Islet of Langerhans (tissue), 1 donor: ENCODE data around the gene AUTS2.
"Not testable (repeated sequence)": the region's sequence is repeated elsewhere in the genome, so short reads cannot be mapped to it uniquely, and the experiment has no call there.

Experiments used
- FAIRE-seq: peaks from one replicate; lab custom pipeline; 2011; peaks lifted over from hg19 to GRCh38; lab: Jason Lieb, UNC

Gene AUTS2

DNA sequence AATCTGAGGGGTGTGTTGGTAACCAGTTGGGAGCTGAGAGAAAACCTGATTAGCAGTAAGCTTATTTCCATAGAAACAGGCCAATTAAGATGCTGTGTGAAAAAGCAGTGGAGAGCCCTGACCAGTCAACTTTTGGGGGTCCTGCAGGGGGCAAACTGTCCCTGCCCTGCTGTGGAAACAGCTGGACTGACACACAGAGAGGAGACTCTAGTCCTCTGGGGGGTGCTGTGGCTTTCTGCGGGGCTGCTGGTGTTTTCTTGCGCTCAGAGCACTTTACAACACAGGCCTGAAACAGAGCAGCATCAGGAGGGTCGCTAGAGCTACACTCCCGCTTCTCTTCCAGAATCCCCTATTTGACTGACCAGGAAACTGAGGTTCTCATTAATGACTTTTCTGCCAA, 986.8 kb downstream of the AUTS2 start:
- FAIRE-seq, result no peak

DNA sequence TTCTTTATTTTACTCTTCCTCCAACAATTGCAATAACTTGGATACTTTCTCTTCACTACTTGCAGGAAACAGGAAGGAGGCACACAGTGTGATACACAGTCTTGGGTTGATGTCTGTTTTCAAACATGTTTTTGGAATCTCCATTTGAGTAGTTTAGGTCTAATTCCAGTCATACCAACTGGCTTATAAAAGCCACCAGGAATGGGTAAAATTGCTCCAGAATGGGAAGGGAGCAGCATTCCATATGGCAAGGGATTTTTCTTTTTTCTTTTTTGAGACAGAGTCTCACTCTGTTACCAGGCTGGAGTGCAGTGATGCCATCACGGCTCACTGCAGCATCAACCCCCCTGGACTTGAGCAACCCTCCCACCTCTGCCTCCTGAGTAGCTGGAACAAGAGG, 988.5 kb downstream of the AUTS2 start:
- FAIRE-seq, result no peak

DNA sequence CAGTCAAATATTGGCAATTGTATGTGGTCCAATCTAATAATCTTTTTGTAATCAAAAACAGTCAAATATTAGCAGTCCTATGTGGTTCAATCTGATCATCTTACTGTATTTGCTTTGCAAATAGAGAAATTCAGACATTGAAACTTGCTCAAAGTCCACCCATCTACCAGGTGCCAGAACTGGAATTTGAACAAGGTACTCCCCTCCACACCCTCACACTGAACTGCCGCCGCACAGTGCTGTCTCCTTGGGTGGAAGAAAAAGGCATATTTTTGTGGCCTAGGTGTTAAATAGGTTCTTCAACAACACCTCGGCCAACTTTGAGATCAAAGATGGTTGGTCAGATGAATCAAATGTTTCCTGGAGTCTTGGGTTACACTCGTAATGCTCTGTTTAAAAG, 989.5 kb downstream of the AUTS2 start:
- no peak for FAIRE-seq

DNA sequence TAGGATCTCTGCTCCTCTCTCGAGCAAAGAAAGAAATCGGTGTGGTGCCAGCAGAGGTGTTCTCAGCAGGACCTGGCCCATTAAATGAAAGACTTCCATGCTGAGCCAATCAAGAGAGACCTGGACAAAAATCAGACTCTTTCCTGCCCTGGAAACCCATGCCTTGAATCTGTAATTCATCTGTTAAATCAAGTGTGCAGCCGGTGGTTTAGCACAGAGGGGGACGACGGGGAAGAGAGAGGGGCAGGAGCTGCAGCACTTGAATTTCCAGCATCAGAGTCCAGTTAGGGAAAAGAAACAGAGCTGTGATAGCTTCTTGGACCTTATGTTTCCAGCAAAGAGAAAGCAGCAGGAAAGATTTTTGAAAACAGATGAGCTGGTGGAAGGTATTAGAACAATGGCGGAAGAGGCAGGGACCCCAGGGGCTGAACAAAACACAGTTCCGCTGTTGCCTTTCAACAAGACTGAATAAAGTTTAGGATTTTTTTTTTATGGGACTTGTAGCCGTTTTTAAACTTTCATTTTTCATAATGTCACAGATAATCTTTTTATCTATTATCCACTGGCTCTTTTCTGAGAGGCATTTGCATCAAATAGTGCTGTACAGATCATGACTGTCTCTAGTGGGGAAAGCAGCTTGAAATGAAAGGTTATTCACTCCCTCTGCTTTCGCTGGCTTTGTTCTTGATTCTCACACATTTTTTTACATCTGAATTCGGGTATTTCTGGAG, 990.1 kb downstream of the AUTS2 start:
- no peak for FAIRE-seq

DNA sequence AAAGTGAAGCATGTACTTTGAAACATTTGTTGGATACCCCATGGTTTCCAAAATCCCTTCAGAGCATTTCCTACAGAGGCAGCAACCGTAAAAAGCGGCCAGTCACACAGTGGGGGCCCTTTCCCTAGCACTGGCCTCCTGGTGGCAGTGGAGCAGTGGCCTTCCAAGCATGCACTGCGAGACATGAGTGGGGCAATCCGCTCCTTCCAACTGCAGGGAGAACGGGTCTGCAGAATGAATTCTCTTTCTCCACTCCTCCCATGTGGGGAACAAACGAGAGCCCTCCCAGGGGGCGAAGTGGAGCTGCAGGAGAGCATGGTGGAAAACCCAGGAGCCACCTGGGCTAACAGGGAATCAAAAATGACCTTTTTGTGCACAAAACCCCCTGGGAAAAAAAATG, 990.7 kb downstream of the AUTS2 start:
- no peak for FAIRE-seq

DNA sequence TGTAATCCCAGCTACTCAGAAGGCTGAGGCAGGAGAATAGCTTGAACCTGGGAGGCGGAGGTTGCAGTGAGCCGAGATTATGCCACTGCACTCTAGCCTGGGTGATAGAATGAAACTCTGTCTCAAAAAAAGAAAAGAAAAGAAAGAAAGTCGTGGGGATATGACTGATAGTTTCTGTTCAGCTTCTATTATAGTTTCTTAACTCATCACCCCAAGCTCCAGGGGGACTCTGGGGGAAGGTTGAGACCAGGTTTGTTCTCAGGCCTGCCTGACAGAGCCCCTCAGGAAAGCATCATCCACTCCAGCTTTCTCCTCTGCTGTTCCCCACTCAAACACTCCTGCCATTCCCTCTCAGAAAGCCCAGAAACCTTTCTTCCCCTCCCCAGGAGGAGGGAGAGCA, 991.3 kb downstream of the AUTS2 start:
- FAIRE-seq, result no peak

DNA sequence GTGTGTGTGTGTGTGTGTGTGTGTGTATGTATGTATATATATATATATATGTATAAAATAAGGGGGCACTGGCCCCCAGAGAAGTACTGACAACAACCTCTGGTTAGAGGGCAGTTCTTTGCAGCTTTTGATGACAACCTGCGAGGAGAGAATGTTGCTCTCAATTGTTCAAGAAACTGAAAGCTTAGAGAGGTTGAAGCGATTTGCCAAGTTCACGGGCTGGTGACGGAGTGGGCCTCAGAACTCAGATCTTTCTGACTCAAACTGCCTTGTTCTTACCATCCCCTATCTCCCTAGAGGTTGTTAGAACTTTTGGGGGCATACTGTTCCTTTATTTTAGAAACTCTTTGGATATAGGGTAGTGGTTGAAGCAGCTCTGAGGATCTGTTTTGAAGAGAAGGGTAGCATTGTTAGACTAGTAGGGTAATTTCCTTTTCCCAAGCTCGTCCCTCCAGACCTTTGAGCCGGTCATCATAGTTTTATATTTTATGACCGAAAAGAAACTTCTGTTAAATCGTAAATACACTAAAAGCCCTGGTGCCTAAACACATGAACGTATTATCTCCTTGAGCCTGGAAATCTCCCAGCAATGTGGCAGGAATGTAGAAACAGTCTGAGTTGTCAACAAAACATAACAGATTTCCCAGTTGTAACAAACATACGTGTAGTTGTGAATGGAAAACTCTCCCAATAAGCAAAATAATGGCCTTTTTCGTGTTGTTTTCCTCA, 992.0 kb downstream of the AUTS2 start:
- FAIRE-seq, result no peak

DNA sequence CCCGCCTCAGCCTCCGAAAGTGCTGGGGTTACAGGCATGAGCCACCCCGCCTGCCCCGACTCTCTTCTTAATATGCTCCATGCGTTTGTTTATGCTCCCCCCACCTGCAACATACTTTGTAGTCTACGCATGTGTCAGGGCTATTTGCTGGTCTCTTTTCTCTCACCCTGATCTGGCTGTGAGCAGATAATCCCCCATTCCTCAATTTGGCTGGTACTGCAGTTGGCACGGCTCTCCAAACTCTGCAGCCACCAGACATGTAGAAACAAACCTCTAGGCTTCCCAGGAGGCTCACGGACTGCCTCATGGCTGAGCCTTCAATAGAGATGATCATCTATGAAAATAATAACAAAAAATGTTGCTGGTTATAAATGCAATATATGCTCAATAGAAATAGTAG, 993.4 kb downstream of the AUTS2 start:
- FAIRE-seq, result no peak

DNA sequence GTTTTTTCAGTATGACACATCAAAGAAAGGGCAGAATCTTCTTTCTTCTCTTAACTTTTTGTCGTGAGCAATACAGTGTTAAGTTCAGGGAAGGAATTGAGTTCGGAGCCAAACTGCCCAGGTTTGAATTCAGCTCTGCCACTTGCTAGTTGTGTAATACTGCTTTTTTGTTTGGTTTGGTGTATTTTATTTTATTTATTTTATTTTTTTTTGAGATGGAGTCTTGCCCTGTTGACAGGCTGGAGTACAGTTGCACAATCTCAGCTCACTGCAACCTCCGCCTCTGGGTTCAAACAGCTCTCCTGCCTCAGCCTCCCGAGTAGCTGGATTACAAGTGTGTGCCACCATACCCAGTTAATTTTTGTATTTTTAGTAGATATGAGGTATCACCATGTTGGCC, 993.9 kb downstream of the AUTS2 start:
- FAIRE-seq, result no peak

DNA sequence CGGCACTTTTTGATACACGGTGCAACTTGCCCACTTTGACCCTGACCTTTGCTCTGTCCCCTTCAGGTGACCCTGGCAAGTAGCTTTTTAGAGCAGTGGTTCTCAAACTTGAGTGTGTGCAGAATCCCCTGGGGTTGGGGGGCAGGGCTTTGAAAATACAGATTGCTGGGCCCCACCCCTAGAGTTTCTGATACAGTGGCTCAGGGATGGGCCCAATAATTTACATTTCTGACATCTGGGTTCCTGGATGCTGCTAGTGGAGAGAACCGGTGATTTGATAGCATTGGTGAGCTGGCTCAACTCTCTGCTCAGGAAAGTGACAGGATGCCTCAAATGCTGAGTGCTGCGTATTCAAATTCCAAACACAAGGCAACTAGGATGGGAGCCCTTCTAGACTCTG, 995.9 kb downstream of the AUTS2 start:
- FAIRE-seq, result no peak

DNA sequence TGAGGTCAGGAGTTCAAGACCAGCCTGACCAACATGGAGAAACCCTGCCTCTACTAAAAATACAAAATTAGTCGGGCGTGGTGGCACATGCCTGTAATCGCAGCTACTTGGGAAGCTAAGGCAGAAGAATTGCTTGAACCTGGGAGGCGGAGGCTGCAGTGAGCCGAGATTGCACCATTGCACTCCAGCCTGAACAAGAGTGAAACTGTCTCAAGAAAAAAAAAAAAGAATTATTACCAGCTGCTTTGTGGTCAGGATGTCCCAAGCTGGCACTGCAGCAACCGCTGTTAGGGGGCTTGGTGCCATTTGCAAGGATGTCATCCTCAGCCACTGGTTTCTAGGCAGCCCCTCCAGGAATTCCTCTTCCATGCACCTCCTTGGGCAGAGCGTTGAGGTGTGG, 996.6 kb downstream of the AUTS2 start:
- FAIRE-seq, result not testable (repeated sequence)

DNA sequence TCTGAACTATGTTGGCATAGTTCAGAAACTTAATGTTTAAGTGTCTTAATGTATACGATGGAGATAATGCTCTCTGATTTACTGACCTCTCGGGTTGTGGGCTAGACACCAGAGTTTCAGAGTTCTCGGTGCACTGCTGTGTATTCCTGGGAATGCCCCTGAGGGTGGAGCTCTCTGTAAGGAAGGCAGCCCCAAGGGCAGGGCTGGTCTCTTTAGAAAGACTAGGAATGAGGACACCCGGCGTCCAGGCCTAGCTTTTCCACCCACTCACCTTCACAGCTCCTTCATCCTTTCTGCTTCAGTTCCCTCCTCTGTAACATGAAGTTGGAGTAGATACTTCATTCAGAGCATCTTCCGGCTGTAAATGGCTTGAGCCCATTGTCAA, 997.1 kb downstream of the AUTS2 start:
- no peak for FAIRE-seq

DNA sequence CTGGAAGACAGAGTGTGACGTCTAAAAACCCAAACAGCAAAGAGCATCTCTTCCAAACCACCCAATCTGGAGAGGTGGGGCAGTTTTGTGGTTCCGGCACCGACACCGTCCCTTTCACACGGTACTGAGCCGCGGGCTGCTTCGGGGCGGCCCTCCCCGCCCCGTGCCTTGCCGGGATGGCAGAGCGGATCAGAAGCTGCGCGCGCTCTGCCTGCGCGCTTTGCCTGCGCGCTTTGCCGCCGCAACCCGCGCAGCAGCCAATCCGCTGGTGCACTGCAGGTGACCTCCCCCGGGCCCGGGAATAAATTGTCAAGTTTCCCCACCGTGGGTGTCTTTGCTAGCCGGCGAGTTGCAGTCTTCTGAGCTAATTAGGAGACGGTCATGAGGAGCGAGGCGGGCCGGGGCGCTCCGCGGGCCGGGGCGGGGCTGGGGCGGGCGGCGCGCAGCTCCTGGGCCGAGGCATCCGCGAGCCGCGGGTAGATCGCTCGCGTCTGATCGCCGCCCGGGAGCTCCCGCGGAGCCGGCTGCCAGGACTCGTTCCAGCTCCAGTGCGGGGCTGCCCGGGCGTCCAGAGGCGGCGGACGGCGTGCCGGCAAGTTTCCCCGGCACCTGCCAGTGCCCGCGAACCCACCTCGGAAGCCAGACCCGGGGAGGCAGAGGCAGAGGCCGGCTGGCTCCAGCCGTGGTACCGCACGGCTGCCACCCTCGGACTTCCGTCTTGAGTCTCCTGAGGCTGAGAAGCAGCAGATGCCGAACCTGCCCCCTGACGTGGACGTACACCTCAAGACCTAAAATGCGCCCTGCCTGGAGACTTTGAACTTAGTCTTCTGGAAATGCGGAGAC, 997.7 kb downstream of the AUTS2 start:
- no peak for FAIRE-seq

DNA sequence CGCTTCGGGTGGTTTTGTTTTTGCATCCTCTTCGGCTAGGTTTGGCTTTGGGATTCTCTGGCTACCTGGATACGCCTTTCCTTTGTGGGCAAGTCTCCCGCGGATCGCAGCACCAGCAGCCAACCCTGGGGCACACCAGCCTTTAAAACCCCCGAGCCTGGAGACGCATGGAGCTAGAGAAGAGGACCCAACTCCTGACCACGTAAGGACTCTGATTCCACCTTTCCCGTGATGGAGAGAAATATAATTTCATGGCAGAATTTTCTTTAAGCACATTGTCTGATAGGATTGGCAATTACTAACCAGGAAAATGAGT, 998.3 kb downstream of the AUTS2 start:
- no peak for FAIRE-seq

DNA sequence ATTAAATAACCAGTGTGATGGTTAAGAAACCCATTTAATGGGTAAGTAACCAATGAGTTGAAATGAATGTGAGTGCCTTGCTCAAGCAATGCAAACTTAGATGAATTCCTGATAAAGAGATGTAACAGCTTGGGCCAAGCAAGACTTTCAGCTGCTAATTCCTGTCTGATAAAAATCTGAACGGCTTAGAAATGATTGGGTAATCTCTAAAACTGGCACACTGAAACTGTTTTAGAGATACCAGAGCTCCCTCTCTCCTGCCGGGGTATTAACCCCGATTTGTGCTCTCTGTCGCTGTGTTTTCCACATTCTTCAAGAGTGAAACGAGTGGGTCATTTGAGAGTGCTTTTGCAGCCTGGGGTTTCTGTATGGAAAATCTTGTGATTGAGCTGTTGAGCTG, 998.8 kb downstream of the AUTS2 start:
- FAIRE-seq, result no peak

DNA sequence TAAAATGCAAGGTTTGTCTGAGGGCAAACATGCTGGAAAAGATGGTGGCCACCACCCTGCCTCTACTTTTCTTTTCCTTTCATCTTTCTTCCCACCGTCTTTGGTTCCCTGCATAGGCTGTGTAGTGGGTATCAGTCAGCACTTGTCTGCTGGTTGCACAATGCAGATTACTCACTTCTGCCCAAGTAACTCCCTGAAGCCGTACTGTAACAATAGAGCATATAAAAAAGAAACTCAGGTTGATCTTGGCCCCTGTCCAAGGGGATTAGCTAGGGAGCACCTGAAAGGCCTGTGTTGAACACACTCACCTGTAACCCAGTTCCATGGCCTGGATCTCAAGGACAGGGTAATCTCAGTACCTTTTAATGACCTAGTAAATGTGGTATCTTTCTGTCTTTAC, 1000.7 kb downstream of the AUTS2 start:
- FAIRE-seq, result no peak

DNA sequence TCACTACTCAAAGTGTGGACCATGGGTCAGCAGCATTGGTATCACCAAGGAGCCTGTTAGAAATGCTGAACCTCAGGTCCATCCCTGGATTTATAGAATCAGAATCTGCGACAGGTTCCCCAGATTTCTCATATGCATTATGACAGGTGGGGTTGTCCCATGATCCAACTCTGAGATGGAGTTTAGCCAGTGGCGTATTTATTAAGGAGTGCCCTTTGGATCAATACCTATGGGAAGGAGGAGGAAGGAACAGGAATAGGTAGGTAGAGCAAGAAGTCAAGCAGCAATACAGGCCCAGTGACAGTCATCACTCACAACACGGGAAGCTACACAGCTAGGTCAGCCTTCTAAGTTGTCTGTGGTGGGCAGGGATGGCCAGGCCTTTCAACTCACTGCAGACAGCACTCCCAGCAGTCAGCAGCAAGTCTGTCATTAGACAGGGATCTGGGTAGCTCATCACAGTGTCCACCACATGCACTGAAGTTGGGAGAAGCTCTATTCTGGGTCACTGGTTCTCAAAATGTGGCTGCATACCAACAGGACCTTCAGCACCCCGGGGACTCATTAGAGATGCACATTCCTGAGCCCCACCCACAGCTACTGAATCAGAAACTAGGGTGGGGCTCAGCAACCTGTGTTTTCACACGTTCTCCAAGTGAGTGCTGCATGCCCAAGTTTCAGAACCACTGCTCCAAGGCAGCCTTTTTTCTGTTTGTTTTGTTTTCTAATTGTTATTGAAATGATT, 1001.3 kb downstream of the AUTS2 start:
- FAIRE-seq, result no peak

DNA sequence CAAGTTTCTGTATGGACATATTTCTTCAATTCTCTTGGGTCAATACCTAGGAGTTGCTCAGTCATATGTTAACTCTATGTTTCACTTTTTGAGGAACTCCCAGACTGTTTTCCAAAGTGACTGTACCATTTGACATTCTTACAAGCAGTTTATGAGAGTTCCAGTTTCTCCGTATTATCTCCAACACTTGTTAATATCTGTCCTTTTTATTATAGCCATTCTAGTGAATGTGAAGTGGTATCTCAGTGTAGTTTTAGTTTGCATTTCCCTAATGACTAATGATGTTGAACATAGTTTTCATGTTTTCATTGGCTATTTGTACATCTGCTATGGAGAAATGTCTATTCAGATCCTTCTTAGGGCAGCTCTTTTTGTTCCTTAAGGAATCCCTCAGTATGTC, 1002.7 kb downstream of the AUTS2 start:
- no peak for FAIRE-seq

DNA sequence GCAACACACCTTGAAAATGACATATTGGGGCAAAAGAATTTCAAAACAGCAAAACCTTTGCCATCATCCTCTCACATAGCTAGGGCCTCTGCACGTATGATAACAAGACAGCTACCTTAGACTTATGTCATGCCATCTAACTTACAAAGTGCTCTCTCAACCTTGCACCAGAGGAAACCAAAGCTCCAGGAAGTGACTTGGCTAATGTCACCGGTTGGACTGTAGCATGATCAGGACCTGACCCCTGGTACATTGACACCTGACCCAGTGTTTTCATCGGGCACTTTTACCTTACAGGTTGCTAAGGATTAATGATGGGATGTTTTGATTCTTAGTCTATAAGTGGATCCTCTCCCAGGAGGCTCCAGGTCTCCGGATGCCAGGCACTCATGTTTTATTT, 1003.8 kb downstream of the AUTS2 start:
- no peak for FAIRE-seq

DNA sequence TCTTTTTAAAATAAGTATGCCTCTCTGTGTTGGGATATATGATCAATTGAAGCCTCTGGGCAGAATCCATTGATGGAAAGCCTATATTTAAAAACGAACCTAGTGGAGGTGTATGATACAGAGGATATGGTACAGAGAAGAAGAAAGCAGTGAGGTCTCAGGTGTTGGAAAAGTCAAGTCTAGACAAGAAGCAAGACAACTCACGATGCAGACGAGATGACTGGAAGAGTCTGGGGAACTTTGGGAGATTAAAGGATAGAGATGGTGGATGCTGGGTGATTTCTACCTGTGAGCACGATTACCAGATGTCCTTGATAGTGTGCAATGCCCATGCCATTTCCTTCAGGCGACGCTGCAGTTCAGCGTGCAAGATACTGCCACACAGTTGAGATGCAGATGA, 1009.0 kb downstream of the AUTS2 start:
- FAIRE-seq, result no peak

DNA sequence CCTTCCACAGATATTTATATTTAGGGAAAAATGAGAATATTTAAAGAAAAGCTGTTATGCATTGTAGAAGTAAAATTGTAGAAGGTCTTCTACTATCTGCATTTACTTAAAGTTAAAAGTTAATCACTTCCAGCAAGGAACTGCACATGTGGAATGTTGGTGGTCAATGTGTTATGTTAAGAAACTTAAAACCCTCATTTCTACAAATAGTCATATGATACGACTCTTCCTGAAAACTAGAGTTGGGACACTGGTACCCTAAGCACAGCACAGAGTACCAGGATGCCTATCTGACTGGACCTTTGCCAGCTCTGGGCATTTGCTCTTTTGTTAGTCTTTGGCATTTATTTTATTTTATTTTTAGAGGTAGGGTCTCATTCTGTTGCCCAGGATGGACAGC, 1009.5 kb downstream of the AUTS2 start:
- FAIRE-seq, result no peak

DNA sequence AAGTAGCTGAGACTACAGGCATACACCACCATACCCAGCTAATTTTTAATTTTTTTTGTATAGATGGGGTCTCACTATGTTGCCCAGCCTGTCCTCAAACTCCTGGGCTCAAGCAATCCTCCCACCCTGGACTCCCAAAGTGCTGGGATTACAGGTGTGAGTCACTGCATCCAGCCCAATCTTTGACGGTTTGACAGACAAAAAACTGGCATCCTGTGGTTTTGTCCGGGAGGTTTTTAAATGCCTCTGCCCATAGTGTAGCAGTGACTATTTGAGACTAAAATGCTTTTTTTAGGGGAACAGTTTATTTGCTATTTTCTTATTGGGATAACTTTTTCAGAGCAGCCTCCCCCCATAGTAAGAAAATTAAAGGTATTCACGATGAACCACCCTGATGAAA, 1010.0 kb downstream of the AUTS2 start:
- FAIRE-seq, result no peak

DNA sequence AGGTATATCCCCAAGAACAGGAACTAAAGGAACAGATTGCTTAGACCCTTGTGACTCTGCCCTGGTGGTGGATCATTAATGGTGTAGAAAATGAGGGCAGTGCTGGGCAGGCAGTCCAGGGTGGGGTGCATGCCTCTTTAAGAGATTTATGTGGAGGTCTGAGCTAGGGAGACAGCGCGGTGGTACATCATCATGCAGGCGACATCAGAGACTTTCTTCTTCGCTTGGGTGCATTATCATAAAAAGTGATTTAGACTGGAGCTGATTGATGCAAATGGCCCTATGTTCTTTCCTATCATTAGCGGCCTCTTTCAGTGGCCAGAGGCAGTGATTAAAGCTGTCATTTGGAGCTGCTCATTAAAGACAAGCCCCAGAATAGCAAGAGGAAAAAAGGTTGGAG, 1014.5 kb downstream of the AUTS2 start:
- FAIRE-seq, result no peak
